H9 (cell line): ENCODE data around the gene TMOD4. TPM values are rescaled to one million over a fixed set of nuclear protein-coding genes. Genes with fewer than 3 reads are reported as not detected.
A peak's percentile ranks its signal among the peaks of the same experiment; 100 is the strongest.

Experiments used
- DNase-seq: peaks from one replicate; pipeline ENCODE4 v3.0.0-alpha.2; 2017
- H2AFZ ChIP-seq: one replicate; pipeline ENCODE4 v1.6.1; 2013; ENCODE audit warnings: mild to moderate bottlenecking, low read length, control low read depth, moderate library complexity
- H2AK5ac ChIP-seq: 2 replicates; pipeline ENCODE4 v1.6.1; 2013; ENCODE audit warnings: low read length, control low read depth, mixed read lengths; ENCODE audit not compliant: insufficient read length
- H2BK120ac ChIP-seq: one replicate; pipeline ENCODE4 v1.6.1; 2013; ENCODE audit warnings: low read depth, mild to moderate bottlenecking, low read length, control low read depth, inconsistent platforms; ENCODE audit not compliant: poor library complexity, severe bottlenecking
- H2BK12ac ChIP-seq: 2 replicates; pipeline ENCODE4 v1.6.1; 2013; ENCODE audit warnings: low read length, control low read depth, mixed read lengths, low read depth; ENCODE audit not compliant: insufficient read length
- H2BK15ac ChIP-seq: 2 replicates; pipeline ENCODE4 v1.6.1; 2013; ENCODE audit warnings: low read depth, low read length, control low read depth
- H2BK20ac ChIP-seq: one replicate; pipeline ENCODE4 v1.6.1; 2013; ENCODE audit warnings: low read depth, mild to moderate bottlenecking, low read length, control low read depth, inconsistent platforms; ENCODE audit not compliant: poor library complexity, severe bottlenecking
- H2BK5ac ChIP-seq: 2 replicates; pipeline ENCODE4 v1.6.1; 2013; ENCODE audit warnings: low read length, control low read depth, mixed read lengths; ENCODE audit not compliant: insufficient read length
- H3K14ac ChIP-seq: 2 replicates; pipeline ENCODE4 v1.6.1; 2013; ENCODE audit warnings: low read length, control low read depth; ENCODE audit not compliant: insufficient read depth
- H3K18ac ChIP-seq: 2 replicates; pipeline ENCODE4 v1.6.1; 2013; ENCODE audit warnings: low read depth, mild to moderate bottlenecking, mixed read lengths, low read length, control low read depth; ENCODE audit not compliant: insufficient read length
- H3K23ac ChIP-seq: 2 replicates; pipeline ENCODE4 v1.6.1; 2013; ENCODE audit warnings: low read length, control low read depth, mixed read lengths, low read depth; ENCODE audit not compliant: insufficient read length
- H3K23me2 ChIP-seq: 2 replicates; pipeline ENCODE4 v1.6.1; 2013; ENCODE audit warnings: low read depth, mild to moderate bottlenecking, mixed read lengths, low read length, control low read depth; ENCODE audit not compliant: insufficient read length, poor library complexity, severe bottlenecking
- H3K27ac ChIP-seq: 2 replicates; pipeline ENCODE4 v1.5.1; 2013; ENCODE audit warnings: low read length, control low read depth, mixed read lengths, low read depth; ENCODE audit not compliant: insufficient read length
- H3K27me3 ChIP-seq: 2 replicates; pipeline ENCODE4 v1.6.1; 2013; ENCODE audit warnings: low read length, control low read depth, inconsistent platforms; ENCODE audit not compliant: insufficient read depth
- H3K4ac ChIP-seq: 2 replicates; pipeline ENCODE4 v1.6.1; 2013; ENCODE audit warnings: low read depth, mild to moderate bottlenecking, control low read depth, inconsistent platforms, low read length, moderate library complexity
- H3K4me1 ChIP-seq: 2 replicates; pipeline ENCODE4 v1.6.1; 2013; ENCODE audit warnings: low read length, control low read depth, inconsistent platforms; ENCODE audit not compliant: insufficient read depth
- H3K4me2 ChIP-seq: 2 replicates; pipeline ENCODE4 v1.6.1; 2013; ENCODE audit warnings: low read length, control low read depth, mixed read lengths; ENCODE audit not compliant: insufficient read length, insufficient read depth
- H3K56ac ChIP-seq: 2 replicates; pipeline ENCODE4 v1.6.1; 2013; ENCODE audit warnings: low read depth, mild to moderate bottlenecking, mixed read lengths, low read length, control low read depth; ENCODE audit not compliant: insufficient read length
- H3K79me1 ChIP-seq: 2 replicates; pipeline ENCODE4 v1.6.1; 2013; ENCODE audit warnings: low read depth, mild to moderate bottlenecking, moderate library complexity, low read length, control low read depth, inconsistent platforms; ENCODE audit not compliant: insufficient read depth, poor library complexity, severe bottlenecking
- H3K79me2 ChIP-seq: 2 replicates; pipeline ENCODE4 v1.6.1; 2013; ENCODE audit warnings: low read length, control low read depth, inconsistent platforms; ENCODE audit not compliant: insufficient read depth
- H3K9ac ChIP-seq: 2 replicates; pipeline ENCODE4 v1.6.1; 2013; ENCODE audit warnings: low read length, control low read depth, mixed read lengths; ENCODE audit not compliant: insufficient read length; ENCODE audit errors: extremely low read depth
- H3K9me3 ChIP-seq: one replicate; pipeline ENCODE4 v1.6.1; 2013; ENCODE audit warnings: low read depth, low read length, inconsistent platforms; ENCODE audit not compliant: control insufficient read depth
- H3T11ph ChIP-seq: one replicate; pipeline ENCODE4 v1.6.1; 2013; ENCODE audit warnings: mild to moderate bottlenecking, low read length, control low read depth, inconsistent platforms
- H4K20me1 ChIP-seq: one replicate; pipeline ENCODE4 v1.6.1; 2013; ENCODE audit not compliant: control insufficient read depth, insufficient read length, insufficient read depth
- H4K5ac ChIP-seq: 2 replicates; pipeline ENCODE4 v1.6.1; 2013; ENCODE audit warnings: low read depth, mild to moderate bottlenecking, mixed read lengths, low read length, control low read depth; ENCODE audit not compliant: insufficient read length
- H4K8ac ChIP-seq: replicated peaks from 2 replicates; pipeline ENCODE4 v1.6.1; 2013; ENCODE audit warnings: low read length, control low read depth, mixed read lengths, low read depth; ENCODE audit not compliant: insufficient read length
- H4K91ac ChIP-seq: 2 replicates; pipeline ENCODE4 v1.6.1; 2013; ENCODE audit warnings: low read depth, mild to moderate bottlenecking, moderate library complexity, mixed read lengths, low read length, control low read depth; ENCODE audit not compliant: insufficient read length
- H3K27ac Mint-ChIP-seq, 3 experiments: 2 replicates in 2 of 3; 3 replicates in 1 of 3; pipeline ENCODE4 v1.8.0; 2020 to 2021; ENCODE audit warnings: mixed read lengths in 3 of 3, mild to moderate bottlenecking in 1 of 3, moderate library complexity in 1 of 3
- H3K27me3 Mint-ChIP-seq: 2 replicates; pipeline ENCODE4 v1.8.0; 2021; ENCODE audit warnings: low read depth, mild to moderate bottlenecking, moderate library complexity, mixed read lengths
- H3K36me3 Mint-ChIP-seq, 3 experiments: 2 replicates in 2 of 3; 3 replicates in 1 of 3; pipeline ENCODE4 v1.8.0; 2020 to 2021; ENCODE audit warnings: low read depth in 3 of 3, mixed read lengths in 3 of 3; ENCODE audit not compliant: insufficient read depth in 1 of 3
- H3K4me1 Mint-ChIP-seq, 2 experiments: 2 replicates each; pipeline ENCODE4 v1.8.0; 2020; ENCODE audit warnings: mixed read lengths in 2 of 2
- H3K4me3 Mint-ChIP-seq, 2 experiments: 2 replicates in 1 of 2; 3 replicates in 1 of 2; pipeline ENCODE4 v1.8.0; 2020 to 2021; ENCODE audit warnings: mild to moderate bottlenecking in 2 of 2, mixed read lengths in 2 of 2, moderate library complexity in 1 of 2
- H3K9me3 Mint-ChIP-seq, 2 experiments: 2 replicates in 1 of 2; 3 replicates in 1 of 2; pipeline ENCODE4 v1.8.0; 2020; ENCODE audit warnings: mild to moderate bottlenecking in 2 of 2, mixed read lengths in 2 of 2, moderate library complexity in 1 of 2
- WGBS: extraction: QIAGEN DNeasy Blood & Tissue Kit; methylation state at CpG from one replicate; pipeline ENCODE4 v1.1.7; 2013; ENCODE audit warnings: missing lambda C conversion rate, low lambda C conversion rate, mixed read lengths; ENCODE audit not compliant: insufficient read length; ENCODE audit errors: extremely low coverage; 5-methylcytosine and 5-hydroxymethylcytosine counted together
- total RNA-seq: library from RNA; stranded (reverse); gene quantifications from 2 replicates; pipeline ENCODE4 v1.2.1, GENCODE V29; 2021
- TF ChIP-seq, protein P1 (sequence below): fragments of 200-600 bp; sonication (generic); conservative IDR thresholded peaks from 3 replicates; pipeline ENCODE4 v1.8.0; 2021; ENCODE audit warnings: antibody characterized with exemption, mild to moderate bottlenecking

The TMOD4 gene
- total RNA-seq, 1 experiment from 2014 or later, result 0.42 TPM

DNA sequence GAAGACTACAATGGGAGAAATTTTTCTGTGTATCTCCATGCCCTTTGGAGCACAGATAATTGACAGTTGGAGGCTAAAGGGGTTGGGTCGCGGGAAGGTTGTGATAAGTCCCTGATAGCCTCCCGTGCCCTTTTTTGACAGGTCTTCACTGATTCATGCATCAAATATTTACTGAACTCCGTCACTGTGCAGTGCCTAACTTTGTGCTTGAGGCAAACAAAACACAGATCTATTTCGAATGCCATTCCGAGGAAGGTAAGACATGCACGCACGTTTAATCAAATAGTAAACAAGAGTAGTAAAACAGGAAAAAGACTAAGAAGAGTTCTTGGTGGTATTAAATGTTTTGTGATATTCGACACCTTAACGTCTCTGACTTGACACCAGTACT lies 22.1 kb upstream of the TMOD4 start:
- H2BK15ac ChIP-seq, result no peak overlapping the region

More for the DNA sequence above, 22.1 kb upstream of the TMOD4 start:
- H3K23me2 ChIP-seq, result peaks cover 6% of the 10 kb centered on the region
- H2BK12ac ChIP-seq, result no peak overlapping the region
- peak overlapping the region; percentile 97 for H3K4me2 ChIP-seq
- no peak overlapping the region for H2BK120ac ChIP-seq
- H3K27ac ChIP-seq, result no peak overlapping the region
- no peak overlapping the region for H4K91ac ChIP-seq
- Mint-ChIP-seq H3K4me1 (peaks cover 20 to 23% of the 10 kb centered on the region in 2 experiments), H3K36me3 (peaks cover 6 to 19% (median 13%) of the 10 kb centered on the region in 3 experiments; a peak in 5 of 7 replicates), H3K9me3 (peaks cover 2% of the 10 kb centered on the region in 2 experiments; a peak in 2 of 5 replicates), H3K27ac (peak overlapping the region; percentile 95 to 99 (median 99); a peak in 6 of 7 replicates), H3K4me3 (peak overlapping the region; percentile 94 to 99), H3K27me3 (peaks cover 4% of the 10 kb centered on the region)
- H3K9me3 ChIP-seq, result no peaks in the 10 kb centered on the region
- no peaks in the 10 kb centered on the region for H3K4me1 ChIP-seq
- peak overlapping the region; percentile 62 for H3K9ac ChIP-seq
- H3K27me3 ChIP-seq, result no peaks in the 10 kb centered on the region
- H4K8ac ChIP-seq, result no peak overlapping the region
- H3T11ph ChIP-seq, result no peak overlapping the region
- no peak overlapping the region for H3K4ac ChIP-seq
- H4K20me1 ChIP-seq, result no peaks in the 10 kb centered on the region
- WGBS, result no CpG with 5 or more reads among the region's 10 CpGs
- H2BK20ac ChIP-seq, result no peak overlapping the region
- H2BK5ac ChIP-seq, result no peak overlapping the region
- no peak for DNase-seq
- no peak overlapping the region for H3K56ac ChIP-seq
- H3K79me2 ChIP-seq, result peaks cover 33% of the 10 kb centered on the region
- H3K18ac ChIP-seq, result no peak overlapping the region
- no peak overlapping the region for H3K23ac ChIP-seq
- peaks cover 2% of the 10 kb centered on the region for H3K79me1 ChIP-seq
- H2AK5ac ChIP-seq, result no peak overlapping the region
- H2AFZ ChIP-seq, result no peak overlapping the region
- H4K5ac ChIP-seq, result no peak overlapping the region
- no peak overlapping the region for H3K14ac ChIP-seq
- TF ChIP-seq, protein P1, sequence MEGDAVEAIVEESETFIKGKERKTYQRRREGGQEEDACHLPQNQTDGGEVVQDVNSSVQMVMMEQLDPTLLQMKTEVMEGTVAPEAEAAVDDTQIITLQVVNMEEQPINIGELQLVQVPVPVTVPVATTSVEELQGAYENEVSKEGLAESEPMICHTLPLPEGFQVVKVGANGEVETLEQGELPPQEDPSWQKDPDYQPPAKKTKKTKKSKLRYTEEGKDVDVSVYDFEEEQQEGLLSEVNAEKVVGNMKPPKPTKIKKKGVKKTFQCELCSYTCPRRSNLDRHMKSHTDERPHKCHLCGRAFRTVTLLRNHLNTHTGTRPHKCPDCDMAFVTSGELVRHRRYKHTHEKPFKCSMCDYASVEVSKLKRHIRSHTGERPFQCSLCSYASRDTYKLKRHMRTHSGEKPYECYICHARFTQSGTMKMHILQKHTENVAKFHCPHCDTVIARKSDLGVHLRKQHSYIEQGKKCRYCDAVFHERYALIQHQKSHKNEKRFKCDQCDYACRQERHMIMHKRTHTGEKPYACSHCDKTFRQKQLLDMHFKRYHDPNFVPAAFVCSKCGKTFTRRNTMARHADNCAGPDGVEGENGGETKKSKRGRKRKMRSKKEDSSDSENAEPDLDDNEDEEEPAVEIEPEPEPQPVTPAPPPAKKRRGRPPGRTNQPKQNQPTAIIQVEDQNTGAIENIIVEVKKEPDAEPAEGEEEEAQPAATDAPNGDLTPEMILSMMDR, result no peak
